ENCODE results near the gene RAD9A.

DNA sequence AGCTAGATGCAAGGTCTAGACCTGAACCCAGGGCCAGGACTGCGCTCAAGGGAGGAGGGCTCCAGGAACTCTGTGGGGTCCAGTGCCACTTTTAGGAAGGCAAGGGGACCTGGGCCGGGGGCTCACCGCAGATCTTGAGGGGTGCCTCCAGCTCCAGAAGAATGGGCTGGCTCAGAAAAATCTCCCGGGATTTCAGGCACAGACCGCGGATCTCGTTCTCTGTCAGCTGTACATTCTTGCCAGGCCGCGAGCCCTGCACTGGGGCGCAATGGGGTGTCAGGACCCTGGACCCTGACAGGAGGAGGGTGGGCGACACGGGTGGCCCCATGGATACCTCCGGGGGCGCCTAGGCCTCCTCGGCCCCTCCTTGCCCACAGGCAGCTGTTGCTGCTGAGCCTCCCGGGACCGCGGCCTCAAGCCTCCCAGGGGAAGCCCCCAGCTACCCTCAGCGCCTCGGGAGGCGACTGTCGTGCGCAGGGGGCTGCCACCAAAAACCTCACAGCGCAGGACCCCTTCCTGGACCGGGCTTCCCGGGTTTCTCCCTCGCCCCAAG is 9.2 kb downstream of the RAD9A start:
- TF ChIP-seq ZFP30 (CRISPR knock-in tag; IDR thresholded peaks at IDR 0.05): no peak
- TF ChIP-seq TCF4 (CRISPR knock-in tag; IDR thresholded peaks at IDR 0.05; ENCODE audit: borderline replicate concordance): no peak
- TF ChIP-seq TOX (CRISPR knock-in tag; IDR thresholded peaks at IDR 0.05; ENCODE audit: borderline replicate concordance): no peak
- TF ChIP-seq ISL1 (CRISPR knock-in tag; IDR thresholded peaks at IDR 0.05): no peak
- TF ChIP-seq, protein P1, sequence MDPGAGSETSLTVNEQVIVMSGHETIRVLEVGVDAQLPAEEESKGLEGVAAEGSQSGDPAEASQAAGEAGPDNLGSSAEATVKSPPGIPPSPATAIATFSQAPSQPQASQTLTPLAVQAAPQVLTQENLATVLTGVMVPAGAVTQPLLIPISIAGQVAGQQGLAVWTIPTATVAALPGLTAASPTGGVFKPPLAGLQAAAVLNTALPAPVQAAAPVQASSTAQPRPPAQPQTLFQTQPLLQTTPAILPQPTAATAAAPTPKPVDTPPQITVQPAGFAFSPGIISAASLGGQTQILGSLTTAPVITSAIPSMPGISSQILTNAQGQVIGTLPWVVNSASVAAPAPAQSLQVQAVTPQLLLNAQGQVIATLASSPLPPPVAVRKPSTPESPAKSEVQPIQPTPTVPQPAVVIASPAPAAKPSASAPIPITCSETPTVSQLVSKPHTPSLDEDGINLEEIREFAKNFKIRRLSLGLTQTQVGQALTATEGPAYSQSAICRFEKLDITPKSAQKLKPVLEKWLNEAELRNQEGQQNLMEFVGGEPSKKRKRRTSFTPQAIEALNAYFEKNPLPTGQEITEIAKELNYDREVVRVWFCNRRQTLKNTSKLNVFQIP (CRISPR knock-in tag; IDR thresholded peaks at IDR 0.05; ENCODE audit: borderline replicate concordance, low read depth): no peak
- TF ChIP-seq, protein P2, sequence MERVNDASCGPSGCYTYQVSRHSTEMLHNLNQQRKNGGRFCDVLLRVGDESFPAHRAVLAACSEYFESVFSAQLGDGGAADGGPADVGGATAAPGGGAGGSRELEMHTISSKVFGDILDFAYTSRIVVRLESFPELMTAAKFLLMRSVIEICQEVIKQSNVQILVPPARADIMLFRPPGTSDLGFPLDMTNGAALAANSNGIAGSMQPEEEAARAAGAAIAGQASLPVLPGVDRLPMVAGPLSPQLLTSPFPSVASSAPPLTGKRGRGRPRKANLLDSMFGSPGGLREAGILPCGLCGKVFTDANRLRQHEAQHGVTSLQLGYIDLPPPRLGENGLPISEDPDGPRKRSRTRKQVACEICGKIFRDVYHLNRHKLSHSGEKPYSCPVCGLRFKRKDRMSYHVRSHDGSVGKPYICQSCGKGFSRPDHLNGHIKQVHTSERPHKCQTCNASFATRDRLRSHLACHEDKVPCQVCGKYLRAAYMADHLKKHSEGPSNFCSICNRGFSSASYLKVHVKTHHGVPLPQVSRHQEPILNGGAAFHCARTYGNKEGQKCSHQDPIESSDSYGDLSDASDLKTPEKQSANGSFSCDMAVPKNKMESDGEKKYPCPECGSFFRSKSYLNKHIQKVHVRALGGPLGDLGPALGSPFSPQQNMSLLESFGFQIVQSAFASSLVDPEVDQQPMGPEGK (CRISPR knock-in tag; IDR thresholded peaks at IDR 0.05; ENCODE audit: borderline replicate concordance): no peak
- TF ChIP-seq RARB (CRISPR knock-in tag; IDR thresholded peaks at IDR 0.05): no peak
- TF ChIP-seq, protein P3, sequence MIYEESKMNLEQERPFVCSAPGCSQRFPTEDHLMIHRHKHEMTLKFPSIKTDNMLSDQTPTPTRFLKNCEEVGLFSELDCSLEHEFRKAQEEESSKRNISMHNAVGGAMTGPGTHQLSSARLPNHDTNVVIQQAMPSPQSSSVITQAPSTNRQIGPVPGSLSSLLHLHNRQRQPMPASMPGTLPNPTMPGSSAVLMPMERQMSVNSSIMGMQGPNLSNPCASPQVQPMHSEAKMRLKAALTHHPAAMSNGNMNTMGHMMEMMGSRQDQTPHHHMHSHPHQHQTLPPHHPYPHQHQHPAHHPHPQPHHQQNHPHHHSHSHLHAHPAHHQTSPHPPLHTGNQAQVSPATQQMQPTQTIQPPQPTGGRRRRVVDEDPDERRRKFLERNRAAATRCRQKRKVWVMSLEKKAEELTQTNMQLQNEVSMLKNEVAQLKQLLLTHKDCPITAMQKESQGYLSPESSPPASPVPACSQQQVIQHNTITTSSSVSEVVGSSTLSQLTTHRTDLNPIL (CRISPR knock-in tag; IDR thresholded peaks at IDR 0.05; ENCODE audit: low read depth): no peak
- TF ChIP-seq OSR1 (CRISPR knock-in tag; IDR thresholded peaks at IDR 0.05): no peak
- TF ChIP-seq ZC3H10 (CRISPR knock-in tag; IDR thresholded peaks at IDR 0.05): no peak
